Ovary (tissue), 9 donors: Measurements from ENCODE around the gene ZNFX1. TPM values are rescaled to one million over a fixed set of nuclear protein-coding genes. Genes with fewer than 3 reads are reported as not detected.

Source experiments
- DNase-seq, 5 donors: peaks; one replicate each; pipeline ENCODE4 v3.0.0-alpha.2; 2019 to 2020
- H3K27ac ChIP-seq, 2 donors: fragments of 200-600 bp; one replicate each; pipeline versions ENCODE4 v1.5.1 to v1.8.0; 2019 to 2022
- H3K27me3 ChIP-seq: fragments of 200-600 bp; one replicate; pipeline ENCODE4 v1.8.0; 2022
- H3K36me3 ChIP-seq: fragments of 200-600 bp; sonication (generic); one replicate; pipeline ENCODE4 v1.5.1; 2019
- H3K4me1 ChIP-seq: one replicate; pipeline ENCODE4 v1.8.1; 2013; ENCODE audit warnings: mild to moderate bottlenecking, moderate library complexity; ENCODE audit not compliant: insufficient read depth
- H3K4me3 ChIP-seq: fragments of 200-600 bp; sonication (generic); one replicate; pipeline ENCODE4 v1.5.1; 2017
- H3K9me3 ChIP-seq, 2 donors: fragments of 200-600 bp in 1 of 2; sonication (generic) in 1 of 2; one replicate each; pipeline versions ENCODE4 v1.5.1 to v1.8.1; 2013 to 2019; ENCODE audit warnings: mild to moderate bottlenecking in 1 of 2, moderate library complexity in 1 of 2
- CTCF ChIP-seq, 3 donors: fragments of 450-650 bp in 2 of 3; fragments of 200-600 bp in 1 of 3; IDR thresholded peaks; one replicate each; pipeline versions ENCODE4 v1.5.1 to v1.8.0; 2016 to 2022; ENCODE audit warnings: antibody characterized with exemption in 3 of 3, mild to moderate bottlenecking in 1 of 3
- EP300 ChIP-seq: sonication (generic); formaldehyde crosslinking; IDR thresholded peaks from one replicate; pipeline ENCODE4 v1.6.1; 2017; ENCODE audit warnings: antibody characterized with exemption
- POLR2A ChIP-seq: fragments of 450-650 bp; IDR thresholded peaks from one replicate; pipeline ENCODE4 v1.6.1; 2017; ENCODE audit warnings: antibody characterized with exemption, mild to moderate bottlenecking, moderate library complexity
- WGBS, 3 donors: extraction: QIAGEN DNeasy Blood & Tissue Kit in 1 of 3; methylation state at CpG; one replicate each; pipeline versions ENCODE4 v1.1.5 to v1.1.7; 2013 to 2017; 5-methylcytosine and 5-hydroxymethylcytosine counted together
- intact Hi-C, 4 donors: fragments of 100-400 bp; cut with DNase I; formaldehyde crosslinking; loops; one replicate each; pipeline versions ENCODE4 v1.11.0 to v1.15.1; 2022 to 2023
- polyA plus RNA-seq, 2 donors: library from polyadenylated mRNA; stranded (reverse); fragments of 200-250 nt in 1 of 2; fragments of 350-450 nt in 1 of 2; fragmentation: Illumina TruSeq in 1 of 2; extraction: RNeasy Lipid Tissue Mini Kit (QIAGEN cat#74804) in 1 of 2; gene quantifications; one replicate each; pipeline ENCODE4 v1.2.3, GENCODE V29; 2013 to 2014
- total RNA-seq, 7 donors: library from RNA; depleted of rRNA in 2 of 7; stranded (reverse); fragments of >200 nt in 2 of 7; fragmentation: NEBNext Ultra II Directional in 3 of 7; extraction: Animal tissue kit (Norgen Biotek cat#: 25700) in 3 of 7; gene quantifications; one replicate each; pipeline versions ENCODE4 v1.1.0 to v1.2.4, GENCODE V29; 2016 to 2023
- donor health status: DM: no; HTN: no; CAD: no; lungs with moderate emphysema.
- donor health status: DM: no; HTN: no; CAD: no.
- donor health status: Bipolar disorder and iron deficiency.
- donor health status: DM: yes; HTN: yes; CAD: no.
- donor health status: DM: no; HTN: no; CAD: no.
- donor health status: DM: yes; HTN: yes; CAD: no.

ZNFX1 gene
- total and polyA plus RNA-seq, 9 donors, result 9.2 to 38.1 (median 23.5) TPM

GRCh38 chr20:49290608-49291191, 12.8 kb upstream of the ZNFX1 start:
- H3K4me3 ChIP-seq, result no peak overlapping the region
- TF ChIP-seq EP300, result no peak
- no peak for TF ChIP-seq CTCF (IDR thresholded peaks at IDR 0.05)
- TF ChIP-seq POLR2A, result no peak
- no peak overlapping the region for H3K27ac ChIP-seq
- DNase-seq, result no peak
- no peaks in the 10 kb centered on the region for H3K36me3 ChIP-seq
- intact Hi-C loops, result no loop called here
- 83 to 96% (median 89%) methylated on average over 6 of the region's 6 CpGs for WGBS, 3 donors
- no peaks in the 10 kb centered on the region for H3K4me1 ChIP-seq
- no peaks in the 10 kb centered on the region for H3K27me3 ChIP-seq
- peaks cover 4 to 19% of the 10 kb centered on the region in 2 donors for H3K9me3 ChIP-seq

DNA sequence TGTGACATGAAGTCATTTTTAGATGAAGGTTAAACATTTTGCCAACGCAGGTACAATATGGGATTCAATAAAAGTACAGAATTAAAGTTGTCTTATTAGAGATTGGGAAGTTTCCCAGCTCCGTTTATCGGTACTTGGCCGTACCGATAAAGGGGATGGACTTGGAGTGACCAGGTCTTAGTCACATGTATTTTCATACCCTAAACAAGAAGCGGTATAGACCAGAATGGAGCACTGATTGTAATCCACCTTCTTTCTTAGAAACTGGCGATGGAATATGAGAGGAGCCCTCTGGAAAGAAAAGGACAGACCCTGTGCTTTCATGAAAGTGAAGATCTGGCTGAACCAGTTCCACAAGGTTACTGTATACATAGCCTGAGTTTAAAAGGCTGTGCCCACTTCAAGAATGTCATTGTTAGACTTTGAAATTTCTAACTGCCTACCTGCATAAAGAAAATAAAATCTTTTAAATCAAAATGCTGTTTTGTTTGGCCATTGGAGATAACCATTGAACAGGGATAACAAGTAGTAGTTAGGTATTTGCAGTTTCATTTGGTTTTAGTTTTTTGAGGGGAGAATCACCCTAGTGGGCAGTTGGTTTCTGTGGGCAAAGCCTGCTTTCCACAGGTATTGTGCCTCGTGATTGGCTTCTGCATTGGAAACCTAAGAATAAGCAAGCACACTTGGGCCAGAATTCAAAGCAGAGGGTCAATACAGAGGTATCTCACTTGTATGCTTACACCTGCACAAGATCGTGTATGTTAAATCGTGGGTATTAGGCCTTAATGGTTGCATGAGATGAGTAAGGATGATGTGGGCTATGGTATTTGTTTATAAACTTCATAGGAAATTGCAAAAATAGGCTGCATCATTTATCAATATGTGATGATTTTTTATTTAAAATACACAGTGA, 11.2 kb upstream of the ZNFX1 start:
- Histone ChIP-seq H3K4me1 (no peaks in the 10 kb centered on the region), H3K36me3 (no peaks in the 10 kb centered on the region), H3K27ac (no peak overlapping the region), H3K27me3 (no peaks in the 10 kb centered on the region), H3K4me3 (no peak overlapping the region), H3K9me3 (peaks cover 4 to 23% of the 10 kb centered on the region in 2 donors)
- intact Hi-C loops, result no loop called here
- DNase-seq, result no peak
- WGBS, 3 donors, result 95 to 96% (median 96%) methylated on average over 10 of the region's 10 CpGs
- TF ChIP-seq CTCF (IDR thresholded peaks at IDR 0.05) (no peak), POLR2A (no peak), EP300 (no peak)

GRCh38 chr20:49288250-49288751, 10.4 kb upstream of the ZNFX1 start:
- WGBS, 3 donors, result 63 to 69% (median 65%) methylated on average over 2 of the region's 2 CpGs
- no peak overlapping the region for H3K27ac ChIP-seq
- no peak for TF ChIP-seq POLR2A
- TF ChIP-seq EP300, result no peak
- no peak for TF ChIP-seq CTCF (IDR thresholded peaks at IDR 0.05)
- H3K36me3 ChIP-seq, result no peaks in the 10 kb centered on the region
- no peak for DNase-seq
- no peaks in the 10 kb centered on the region for H3K4me1 ChIP-seq
- no peak overlapping the region for H3K4me3 ChIP-seq
- intact Hi-C loops, result no loop called here
- H3K9me3 ChIP-seq, result peaks cover 4 to 23% of the 10 kb centered on the region in 2 donors
- no peaks in the 10 kb centered on the region for H3K27me3 ChIP-seq

DNA sequence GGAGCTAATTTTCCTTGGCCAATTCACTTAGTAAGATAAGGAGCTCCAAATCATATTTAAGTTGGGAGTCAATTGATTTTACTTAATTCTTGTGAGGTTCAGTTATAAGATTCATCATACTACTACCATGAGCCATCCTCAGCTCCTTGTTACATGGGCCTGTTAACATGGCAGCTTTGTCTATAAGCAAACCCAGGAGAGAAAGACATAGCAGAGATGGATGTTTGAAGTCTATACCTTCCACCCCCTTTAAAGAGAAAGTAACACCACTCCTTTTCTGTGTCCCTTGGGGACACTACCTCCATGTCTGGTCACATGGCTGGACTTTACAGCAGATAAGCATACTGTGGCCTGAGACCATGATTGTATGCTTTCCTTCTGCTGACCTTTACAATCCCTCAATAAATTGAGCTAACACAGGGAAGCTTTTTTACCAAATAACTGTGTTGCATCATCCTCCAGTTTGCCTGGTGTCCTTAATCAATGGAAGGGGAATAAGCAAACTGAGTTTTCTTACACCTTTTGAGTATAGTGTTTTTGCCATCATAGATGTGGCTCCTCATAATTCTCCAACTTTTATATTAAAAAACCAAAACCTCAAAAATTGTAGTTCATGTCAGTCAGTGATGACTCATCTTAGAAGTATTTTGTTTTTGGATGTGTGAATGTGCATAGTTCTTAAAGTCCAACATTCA, 9.8 kb upstream of the ZNFX1 start:
- H3K27me3 ChIP-seq, result no peaks in the 10 kb centered on the region
- no peak overlapping the region for H3K4me3 ChIP-seq
- intact Hi-C loops, result no loop called here
- no peaks in the 10 kb centered on the region for H3K36me3 ChIP-seq
- no peaks in the 10 kb centered on the region for H3K4me1 ChIP-seq
- no peak for DNase-seq
- TF ChIP-seq POLR2A (no peak), CTCF (IDR thresholded peaks at IDR 0.05) (no peak), EP300 (no peak)
- H3K9me3 ChIP-seq, result peaks cover 4 to 28% of the 10 kb centered on the region in 2 donors
- no peak overlapping the region for H3K27ac ChIP-seq
